ENCODE data around the gene OPCML. TPM values are rescaled to one million over a fixed set of nuclear protein-coding genes. Genes with fewer than 3 reads are reported as not detected.

OPCML gene
- total and polyA plus RNA-seq, 2 donors: 0.06 to 2.3 TPM

- no peaks in the 10 kb centered on the region for H3K36me3 ChIP-seq (ENCODE audit: insufficient read depth)
- H3K27ac ChIP-seq (ENCODE audit: low read depth): no peak overlapping the region
- no peak overlapping the region for H3K4me3 ChIP-seq (ENCODE audit: low read depth, low read length)
- 65% methylated on average over 3 of the region's 3 CpGs for WGBS
- no peak for DNase-seq (ENCODE audit: extremely low spot score)
- H3K4me1 ChIP-seq (ENCODE audit: insufficient read depth): no peaks in the 10 kb centered on the region
These were observed 955.6 kb downstream of the OPCML start for GRCh38 chr11:132576706-132577105.

- WGBS: 76% methylated on average over 8 of the region's 8 CpGs
These were observed 968.0 kb downstream of the OPCML start for GRCh38 chr11:132564091-132564885.

DNA sequence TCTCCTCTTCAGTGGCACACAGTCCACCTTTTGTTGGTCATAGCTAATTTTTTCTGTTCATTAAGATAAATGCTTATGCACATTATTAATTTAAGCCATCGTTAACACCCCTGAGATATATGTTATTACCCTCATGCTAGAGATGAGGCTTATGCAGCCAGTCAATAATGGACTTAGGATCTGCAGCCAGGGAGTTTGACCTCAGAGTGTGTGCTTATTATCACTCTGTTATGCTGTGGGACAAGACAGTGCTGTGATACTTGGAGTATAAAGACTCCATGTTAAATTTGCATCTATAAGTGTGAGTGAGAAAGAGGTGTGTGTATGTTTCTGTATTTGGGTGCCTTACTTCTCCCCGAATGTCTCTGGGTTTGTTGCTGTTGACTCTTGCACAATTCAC is 969.3 kb downstream of the OPCML start:
- DNase-seq (ENCODE audit: extremely low spot score): no peak
- H3K27ac ChIP-seq (ENCODE audit: low read depth): no peak overlapping the region
- no peak overlapping the region for H3K4me3 ChIP-seq (ENCODE audit: low read depth, low read length)
- WGBS: 88% methylated on average over 2 of the region's 2 CpGs
- no peaks in the 10 kb centered on the region for H3K36me3 ChIP-seq (ENCODE audit: insufficient read depth)
- no peaks in the 10 kb centered on the region for H3K4me1 ChIP-seq (ENCODE audit: insufficient read depth)

More at GRCh38 chr11:132564091-132564885, 968.0 kb downstream of the OPCML start:
- no peaks in the 10 kb centered on the region for H3K4me1 ChIP-seq (ENCODE audit: insufficient read depth)
- H3K27ac ChIP-seq (ENCODE audit: low read depth): no peak overlapping the region
- H3K4me3 ChIP-seq (ENCODE audit: low read depth, low read length): no peak overlapping the region
- no peak for DNase-seq (ENCODE audit: extremely low spot score)
- H3K36me3 ChIP-seq (ENCODE audit: insufficient read depth): no peaks in the 10 kb centered on the region

DNA sequence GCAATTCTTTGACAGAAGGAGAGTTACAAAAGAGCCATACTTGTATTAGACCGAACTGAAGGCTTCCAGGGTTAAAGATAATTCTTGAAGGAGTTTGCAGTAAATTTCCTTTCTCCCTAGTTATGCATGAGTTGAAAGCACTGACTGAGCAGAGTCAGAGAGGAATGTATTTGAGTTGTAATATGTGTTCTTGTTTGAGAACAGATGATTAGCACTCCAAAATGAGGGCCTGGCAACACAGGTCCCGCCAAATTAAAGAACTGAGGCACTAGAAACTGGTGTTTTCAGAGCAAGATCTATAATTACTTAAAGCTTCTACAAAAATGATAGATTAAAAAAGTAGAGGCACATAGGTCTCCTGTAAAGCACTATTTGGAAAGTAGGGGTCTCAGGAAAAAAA is 970.4 kb downstream of the OPCML start:
- WGBS: 73% methylated on average over 2 of the region's 2 CpGs
- Histone ChIP-seq H3K27ac (ENCODE audit: low read depth) (no peak overlapping the region), H3K4me3 (ENCODE audit: low read depth, low read length) (no peak overlapping the region), H3K4me1 (ENCODE audit: insufficient read depth) (no peaks in the 10 kb centered on the region), H3K36me3 (ENCODE audit: insufficient read depth) (no peaks in the 10 kb centered on the region)
- no peak for DNase-seq (ENCODE audit: extremely low spot score)

DNA sequence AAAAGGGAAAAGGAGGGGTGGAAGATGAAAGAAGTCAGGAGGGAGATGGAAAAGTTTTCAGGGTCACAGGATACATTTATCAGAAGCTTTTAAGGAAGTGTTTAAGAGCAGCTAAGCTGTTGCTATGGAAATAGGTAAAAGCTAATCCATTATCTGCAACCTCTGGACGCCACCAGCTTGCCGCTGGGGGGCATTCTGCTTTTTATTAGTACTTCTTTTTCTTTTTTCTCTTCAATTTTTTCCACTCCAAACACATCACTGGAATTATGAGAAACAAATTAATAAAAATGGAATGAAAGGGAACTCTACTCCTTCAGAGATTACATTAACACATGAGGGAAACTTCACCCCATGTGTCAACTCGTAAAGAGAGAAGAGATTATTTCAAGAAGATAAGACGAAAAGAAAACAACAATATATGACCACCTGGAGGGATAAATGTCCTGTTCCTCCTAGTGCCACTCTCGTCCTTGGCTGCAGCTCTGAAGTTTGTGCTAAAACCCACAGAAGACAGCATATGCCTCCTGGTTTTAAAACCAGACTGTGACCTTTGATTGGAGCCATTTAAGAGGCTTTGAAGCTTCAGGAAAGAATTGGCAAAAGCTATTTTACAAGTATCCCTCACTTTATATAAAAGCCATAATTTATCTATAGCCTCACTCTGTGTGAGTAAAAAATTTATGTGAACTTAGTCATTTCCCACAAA is 972.8 kb downstream of the OPCML start:
- WGBS: 20% methylated on average over 5 of the region's 5 CpGs
- H3K27ac ChIP-seq (ENCODE audit: low read depth): no peak overlapping the region

GRCh38 chr11:132556316-132556715 is 976.0 kb downstream of the OPCML start:
- Histone ChIP-seq H3K4me3 (ENCODE audit: low read depth, low read length) (no peak overlapping the region), H3K36me3 (ENCODE audit: insufficient read depth) (no peaks in the 10 kb centered on the region), H3K27ac (ENCODE audit: low read depth) (no peak overlapping the region), H3K4me1 (ENCODE audit: insufficient read depth) (no peaks in the 10 kb centered on the region)
- WGBS: 35% methylated on average over 2 of the region's 2 CpGs
- DNase-seq (ENCODE audit: extremely low spot score): no peak

More for the DNA sequence above, 972.8 kb downstream of the OPCML start:
- no peaks in the 10 kb centered on the region for H3K4me1 ChIP-seq (ENCODE audit: insufficient read depth)
- H3K36me3 ChIP-seq (ENCODE audit: insufficient read depth): no peaks in the 10 kb centered on the region
- no peak for DNase-seq (ENCODE audit: extremely low spot score)
- H3K4me3 ChIP-seq (ENCODE audit: low read depth, low read length): no peak overlapping the region

DNA sequence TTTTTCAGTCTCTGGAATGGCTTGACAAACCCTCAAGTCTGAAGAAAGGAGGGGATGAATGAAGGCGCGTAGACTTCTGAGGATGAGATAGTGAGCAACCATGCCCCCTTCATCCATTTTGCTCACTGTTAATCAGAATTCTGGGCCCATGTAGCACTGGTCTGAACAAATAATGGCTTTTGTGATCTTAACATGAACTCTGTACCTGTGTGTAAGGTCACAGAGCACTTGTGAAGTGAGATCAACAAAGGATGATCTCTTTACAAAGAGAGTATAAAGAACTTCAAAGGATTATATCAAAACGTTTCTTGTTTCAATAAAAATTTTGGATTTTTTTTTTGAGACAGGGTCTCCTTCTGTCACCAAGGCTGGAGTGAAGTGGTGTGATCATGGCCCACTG is 976.7 kb downstream of the OPCML start:
- Histone ChIP-seq H3K4me3 (ENCODE audit: low read depth, low read length) (no peak overlapping the region), H3K27ac (ENCODE audit: low read depth) (no peak overlapping the region), H3K36me3 (ENCODE audit: insufficient read depth) (no peaks in the 10 kb centered on the region), H3K4me1 (ENCODE audit: insufficient read depth) (no peaks in the 10 kb centered on the region)
- 86% methylated on average over 3 of the region's 3 CpGs for WGBS
- DNase-seq (ENCODE audit: extremely low spot score): no peak

GRCh38 chr11:132551016-132551415 is 981.3 kb downstream of the OPCML start:
- no peaks in the 10 kb centered on the region for H3K4me1 ChIP-seq (ENCODE audit: insufficient read depth)
- no peak overlapping the region for H3K4me3 ChIP-seq (ENCODE audit: low read depth, low read length)
- 90% methylated on average over 5 of the region's 5 CpGs for WGBS
- no peak for DNase-seq (ENCODE audit: extremely low spot score)
- no peaks in the 10 kb centered on the region for H3K36me3 ChIP-seq (ENCODE audit: insufficient read depth)
- no peak overlapping the region for H3K27ac ChIP-seq (ENCODE audit: low read depth)

DNA sequence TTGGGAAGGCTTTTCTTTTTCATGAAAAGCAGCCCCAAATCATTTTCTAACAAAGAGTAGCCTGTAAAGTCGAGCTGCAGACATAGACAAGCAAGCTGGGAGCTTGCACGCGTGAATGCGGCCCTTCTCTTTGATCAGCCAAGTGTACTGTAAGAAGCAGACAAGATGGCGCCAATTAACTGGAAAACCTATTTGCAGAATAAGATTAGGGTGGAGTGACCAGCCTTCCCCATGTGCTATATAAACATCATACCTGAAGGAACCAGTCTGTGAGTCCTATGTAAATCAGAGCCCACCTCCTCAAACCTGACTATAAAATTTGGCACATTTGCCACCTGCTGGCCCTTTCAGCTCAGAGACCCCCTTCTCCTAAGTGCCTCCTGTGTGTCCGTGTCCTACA is 982.7 kb downstream of the OPCML start:
- Histone ChIP-seq H3K4me1 (ENCODE audit: insufficient read depth) (no peaks in the 10 kb centered on the region), H3K27ac (ENCODE audit: low read depth) (no peak overlapping the region), H3K36me3 (ENCODE audit: insufficient read depth) (no peaks in the 10 kb centered on the region), H3K4me3 (ENCODE audit: low read depth, low read length) (no peak overlapping the region)
- 85% methylated on average over 6 of the region's 6 CpGs for WGBS
- no peak for DNase-seq (ENCODE audit: extremely low spot score)

DNA sequence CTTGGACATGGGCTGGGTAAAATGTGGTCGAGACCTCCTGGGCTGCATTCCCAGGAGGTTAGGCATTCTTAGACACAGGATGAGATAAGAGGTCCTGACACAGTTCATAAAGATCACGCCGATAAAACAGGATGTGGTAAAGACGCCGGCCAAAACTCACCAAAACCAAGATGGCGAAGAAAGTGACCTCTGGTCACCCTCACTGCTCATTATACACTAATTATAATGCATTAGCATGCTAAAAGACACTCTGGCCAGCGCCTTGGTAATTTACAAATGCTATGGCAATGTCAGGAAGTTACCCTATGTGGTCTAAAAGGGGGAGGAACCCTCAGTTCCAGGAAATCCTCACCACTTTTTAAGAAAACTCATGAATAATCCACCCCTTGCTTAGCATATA is 983.3 kb downstream of the OPCML start:
- no peak for DNase-seq (ENCODE audit: extremely low spot score)
- Histone ChIP-seq H3K27ac (ENCODE audit: low read depth) (no peak overlapping the region), H3K4me1 (ENCODE audit: insufficient read depth) (no peaks in the 10 kb centered on the region), H3K36me3 (ENCODE audit: insufficient read depth) (no peaks in the 10 kb centered on the region), H3K4me3 (ENCODE audit: low read depth, low read length) (no peak overlapping the region)
- WGBS: 47% methylated on average over 7 of the region's 7 CpGs

DNA sequence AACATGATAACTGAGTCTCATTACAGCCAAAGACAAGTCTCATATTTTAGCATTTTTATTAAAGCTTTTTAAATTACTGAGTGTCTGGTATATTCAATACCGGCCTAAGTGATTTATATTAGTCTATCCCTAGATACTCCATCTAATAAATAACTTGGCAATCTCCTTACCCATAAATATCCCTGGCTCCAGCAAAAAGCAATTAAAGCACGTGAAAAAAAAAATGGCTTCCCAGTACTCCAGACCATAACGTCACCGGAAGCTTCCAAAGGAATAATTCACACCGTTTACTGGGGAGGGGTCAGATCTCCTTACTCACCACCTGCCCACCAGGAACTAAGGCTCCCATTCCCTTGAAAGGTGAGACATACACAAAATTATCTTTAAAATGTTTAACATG is 988.3 kb downstream of the OPCML start:
- Histone ChIP-seq H3K4me3 (ENCODE audit: low read depth, low read length) (no peak overlapping the region), H3K36me3 (ENCODE audit: insufficient read depth) (no peaks in the 10 kb centered on the region), H3K27ac (ENCODE audit: low read depth) (no peak overlapping the region), H3K4me1 (ENCODE audit: insufficient read depth) (no peaks in the 10 kb centered on the region)
- no peak for DNase-seq (ENCODE audit: extremely low spot score)
- 29% methylated on average over 5 of the region's 5 CpGs for WGBS

GRCh38 chr11:132541794-132542193 is 990.5 kb downstream of the OPCML start:
- no peak overlapping the region for H3K27ac ChIP-seq (ENCODE audit: low read depth)
- WGBS: 88% methylated on average over 2 of the region's 2 CpGs
- no peaks in the 10 kb centered on the region for H3K36me3 ChIP-seq (ENCODE audit: insufficient read depth)
- H3K4me3 ChIP-seq (ENCODE audit: low read depth, low read length): no peak overlapping the region
- DNase-seq (ENCODE audit: extremely low spot score): no peak
- H3K4me1 ChIP-seq (ENCODE audit: insufficient read depth): no peaks in the 10 kb centered on the region

- 30% methylated on average over 2 of the region's 2 CpGs for WGBS
- H3K27ac ChIP-seq (ENCODE audit: low read depth): no peak overlapping the region
- H3K4me3 ChIP-seq (ENCODE audit: low read depth, low read length): no peak overlapping the region
- H3K4me1 ChIP-seq (ENCODE audit: insufficient read depth): no peaks in the 10 kb centered on the region
- DNase-seq (ENCODE audit: extremely low spot score): no peak
- H3K36me3 ChIP-seq (ENCODE audit: insufficient read depth): no peaks in the 10 kb centered on the region
These were observed 991.7 kb downstream of the OPCML start for GRCh38 chr11:132540581-132540980.
